ENCODE results near the gene ZC3HAV1L.
"Not testable (repeated sequence)": the region's sequence is repeated elsewhere in the genome, so short reads cannot be mapped to it uniquely, and the experiment has no call there.

ZC3HAV1L gene

GRCh38 chr7:139018910-139019309 is 16.9 kb downstream of the ZC3HAV1L start:
- DNase-seq (ENCODE audit: low read depth): no peak

- peak; percentile 44 for DNase-seq (ENCODE audit: low read depth)
Measured at GRCh38 chr7:139016931-139017511, 18.8 kb downstream of the ZC3HAV1L start.

- DNase-seq (ENCODE audit: low read depth): no peak
Measured at GRCh38 chr7:139011373-139011772, 24.5 kb downstream of the ZC3HAV1L start.

- DNase-seq (ENCODE audit: low read depth): no peak
Measured at GRCh38 chr7:139004321-139005090, 31.3 kb downstream of the ZC3HAV1L start.

GRCh38 chr7:138999414-138999813 is 36.4 kb downstream of the ZC3HAV1L start:
- DNase-seq (ENCODE audit: low read depth): no peak

- DNase-seq (ENCODE audit: low read depth): no peak
Measured at GRCh38 chr7:138992052-138992531, 43.8 kb downstream of the ZC3HAV1L start.

- no peak for DNase-seq (ENCODE audit: low read depth)
Measured at GRCh38 chr7:138987686-138988085, 48.2 kb downstream of the ZC3HAV1L start.

- no peak for DNase-seq (ENCODE audit: low read depth)
Measured at GRCh38 chr7:138982204-138982623, 53.6 kb downstream of the ZC3HAV1L start.

- peak; percentile 22 for DNase-seq (ENCODE audit: low read depth)
Measured at GRCh38 chr7:138981332-138982203, 54.3 kb downstream of the ZC3HAV1L start, which contains the start of gene KIAA1549. TSS of gene KIAA1549 (minus strand) at chr7:138981389. CDS start at chr7:138981269, 120 bp downstream.

- DNase-seq (ENCODE audit: low read depth): no peak
Measured at GRCh38 chr7:138980563-138981291, 55.1 kb downstream of the ZC3HAV1L start.

- DNase-seq (ENCODE audit: low read depth): no peak
Measured at GRCh38 chr7:138979988-138980562, 55.8 kb downstream of the ZC3HAV1L start.

GRCh38 chr7:138979226-138979979 is 56.4 kb downstream of the ZC3HAV1L start:
- DNase-seq (ENCODE audit: low read depth): no peak

GRCh38 chr7:138978541-138979184 is 57.2 kb downstream of the ZC3HAV1L start:
- DNase-seq (ENCODE audit: low read depth): no peak

- not testable (repeated sequence) for DNase-seq (ENCODE audit: low read depth)
Measured at GRCh38 chr7:138976161-138976560, 59.7 kb downstream of the ZC3HAV1L start.

Measured in activated T-cell treated with anti-CD3 and anti-CD28 coated beads for 1 hour (primary cell).